GM10266 (cell line): ENCODE data around the gene STOML3.

ENCODE experiments used
- DNase-seq: peaks from one replicate; pipeline ENCODE4 v3.0.0; 2012; ENCODE audit errors: extremely low spot score
- TF ChIP-seq, protein P1 (sequence below): IDR thresholded peaks from 2 replicates; pipeline ENCODE4 v1.5.1; 2012; ENCODE audit warnings: mild to moderate bottlenecking, low read depth; ENCODE audit not compliant: control insufficient read depth, insufficient read depth; ENCODE audit errors: missing control alignments

Gene STOML3

DNA sequence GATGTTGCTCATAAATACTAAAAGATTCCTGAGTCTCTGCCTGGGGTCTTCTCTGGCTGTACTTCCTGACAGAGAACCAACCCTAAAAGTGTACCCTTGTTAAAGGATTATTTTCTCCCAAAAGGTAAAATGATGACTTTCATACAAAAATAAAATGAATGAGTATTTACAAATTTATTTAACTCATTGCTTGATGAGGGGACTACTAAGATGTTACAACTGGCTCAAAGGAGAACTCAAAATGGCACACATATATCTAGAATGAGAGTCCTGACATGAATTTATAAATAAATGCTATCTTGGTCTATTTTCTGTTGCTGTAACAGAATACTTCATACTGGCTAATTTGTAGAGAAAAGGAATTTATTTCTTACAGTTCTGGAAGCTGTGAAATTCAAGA lies 30.5 kb downstream of the STOML3 start:
- TF ChIP-seq, protein P1, sequence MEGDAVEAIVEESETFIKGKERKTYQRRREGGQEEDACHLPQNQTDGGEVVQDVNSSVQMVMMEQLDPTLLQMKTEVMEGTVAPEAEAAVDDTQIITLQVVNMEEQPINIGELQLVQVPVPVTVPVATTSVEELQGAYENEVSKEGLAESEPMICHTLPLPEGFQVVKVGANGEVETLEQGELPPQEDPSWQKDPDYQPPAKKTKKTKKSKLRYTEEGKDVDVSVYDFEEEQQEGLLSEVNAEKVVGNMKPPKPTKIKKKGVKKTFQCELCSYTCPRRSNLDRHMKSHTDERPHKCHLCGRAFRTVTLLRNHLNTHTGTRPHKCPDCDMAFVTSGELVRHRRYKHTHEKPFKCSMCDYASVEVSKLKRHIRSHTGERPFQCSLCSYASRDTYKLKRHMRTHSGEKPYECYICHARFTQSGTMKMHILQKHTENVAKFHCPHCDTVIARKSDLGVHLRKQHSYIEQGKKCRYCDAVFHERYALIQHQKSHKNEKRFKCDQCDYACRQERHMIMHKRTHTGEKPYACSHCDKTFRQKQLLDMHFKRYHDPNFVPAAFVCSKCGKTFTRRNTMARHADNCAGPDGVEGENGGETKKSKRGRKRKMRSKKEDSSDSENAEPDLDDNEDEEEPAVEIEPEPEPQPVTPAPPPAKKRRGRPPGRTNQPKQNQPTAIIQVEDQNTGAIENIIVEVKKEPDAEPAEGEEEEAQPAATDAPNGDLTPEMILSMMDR: no peak
- no peak for DNase-seq

GRCh38 chr13:38957794-38958592 lies 32.6 kb downstream of the STOML3 start:
- TF ChIP-seq, protein P1: no peak
- no peak for DNase-seq

DNA sequence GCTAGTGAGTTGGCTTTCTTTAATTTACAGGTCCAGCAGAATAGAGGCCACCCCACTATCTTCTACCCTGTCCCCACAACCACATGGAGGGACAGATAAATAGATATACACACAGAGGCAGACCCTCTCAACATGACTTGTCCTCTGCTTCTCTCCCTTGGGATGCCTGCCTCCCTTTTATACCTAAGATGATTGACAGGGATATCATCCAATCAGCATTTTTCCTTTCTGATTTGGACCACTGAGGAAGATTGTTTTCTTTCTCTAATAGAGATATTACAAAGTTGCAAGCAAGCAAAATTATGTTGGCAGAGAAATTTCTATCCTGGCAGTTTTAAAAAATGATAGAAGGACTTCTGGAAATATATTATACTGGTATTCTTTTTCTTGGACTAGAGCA lies 35.8 kb downstream of the STOML3 start:
- TF ChIP-seq, protein P1: no peak
- DNase-seq: no peak

GRCh38 chr13:38954291-38954690 lies 36.3 kb downstream of the STOML3 start:
- no peak for DNase-seq
- TF ChIP-seq, protein P1: no peak

GRCh38 chr13:38952827-38953226 lies 37.8 kb downstream of the STOML3 start:
- no peak for DNase-seq
- TF ChIP-seq, protein P1: no peak

GRCh38 chr13:38951525-38952313 lies 38.9 kb downstream of the STOML3 start:
- no peak for DNase-seq
- TF ChIP-seq, protein P1: no peak

- no peak for DNase-seq
- TF ChIP-seq, protein P1: no peak
These were observed 39.6 kb downstream of the STOML3 start for GRCh38 chr13:38950987-38951386.
